ENCODE measurements around the gene CDT1.
"Not testable (repeated sequence)": the region's sequence is repeated elsewhere in the genome, so short reads cannot be mapped to it uniquely, and the experiment has no call there.

CDT1 gene

DNA sequence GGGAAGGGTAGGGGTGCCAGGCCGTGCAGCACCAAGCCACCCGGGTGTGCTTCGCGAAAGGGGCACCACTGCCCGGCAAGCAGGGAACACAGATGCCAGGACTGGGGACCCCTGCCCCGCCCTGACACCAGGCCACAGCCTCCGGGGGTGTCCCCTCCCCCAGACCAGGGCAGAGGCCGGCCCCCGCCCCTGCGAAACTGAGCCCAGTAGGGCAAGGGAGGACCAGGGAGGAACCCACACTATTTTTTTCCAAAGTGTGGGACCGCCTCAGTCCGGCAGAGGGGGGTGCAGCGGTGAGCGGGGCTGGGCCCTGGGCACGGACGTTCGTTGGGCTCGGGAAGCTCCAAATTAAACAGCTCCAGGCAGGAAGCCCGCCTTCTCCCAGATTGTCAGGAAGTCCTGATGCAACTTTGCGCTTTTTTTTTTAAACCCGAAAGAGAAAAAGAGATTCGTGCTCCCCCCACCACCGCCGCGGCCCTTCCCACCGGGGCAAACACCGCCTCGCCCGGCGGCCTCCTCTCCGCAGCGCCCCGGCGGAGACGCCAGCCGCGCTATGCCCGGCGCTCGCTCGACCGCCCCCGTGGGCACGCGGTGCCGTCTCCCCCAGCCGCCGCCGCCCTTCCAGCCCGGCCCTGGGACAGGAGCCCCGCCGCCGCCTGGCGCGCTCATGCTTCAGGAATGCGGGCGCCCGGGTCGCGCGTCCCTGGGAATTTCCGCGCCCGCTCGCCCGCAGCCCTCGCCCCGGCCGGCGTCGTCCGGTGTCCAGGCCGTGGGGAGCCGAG is 19.3 kb upstream of the CDT1 start:
- DNase-seq, result no peak

GRCh38 chr16:88784856-88785105 is 18.8 kb upstream of the CDT1 start:
- DNase-seq, result no peak

DNA sequence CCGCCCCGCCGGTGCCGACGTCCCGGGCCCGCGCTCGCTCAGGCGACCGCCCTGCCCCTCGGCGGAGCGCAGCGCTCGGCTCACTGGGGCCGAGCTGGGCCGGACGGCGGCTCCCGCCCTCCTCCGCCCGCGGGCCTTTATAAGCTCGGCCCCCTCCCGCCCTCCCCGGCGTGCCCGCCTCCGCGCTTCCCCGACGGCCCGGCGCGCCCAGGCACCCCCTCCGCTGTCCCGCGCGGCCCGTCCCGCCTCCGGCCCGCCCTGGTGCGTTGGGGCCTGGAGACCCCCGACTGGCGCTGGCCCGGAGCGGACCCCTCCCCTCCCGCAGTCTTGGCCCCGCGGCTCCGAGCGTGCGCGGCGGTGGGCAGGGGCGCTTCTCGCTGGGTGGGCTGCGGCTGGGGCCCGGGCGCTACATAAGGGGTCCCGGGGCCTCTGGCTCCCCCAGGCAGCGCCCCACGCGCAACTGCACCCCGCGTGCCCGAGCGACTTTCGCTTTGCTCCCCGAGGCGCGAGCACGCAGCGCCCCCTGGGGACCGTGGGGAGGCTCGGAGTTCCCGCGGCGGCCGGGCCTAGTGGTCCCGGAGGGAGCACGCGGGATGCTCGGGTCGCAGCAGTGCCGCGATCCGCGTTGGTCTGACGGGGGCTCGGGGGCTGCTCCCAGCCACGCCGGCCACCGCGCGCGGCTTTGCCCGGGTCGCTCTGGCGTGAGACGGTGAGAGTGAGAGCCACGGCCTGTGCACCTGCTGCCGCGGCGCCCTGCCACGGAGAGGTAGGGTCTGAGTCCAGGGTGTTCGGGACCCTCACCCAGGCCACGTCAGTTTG is 18.3 kb upstream of the CDT1 start, which contains the start of gene PIEZO1:
Gene PIEZO1, minus strand, starts transcription at position 115 of the 819 bp plus-strand sequence. CDS start 256 bp downstream, outside the sequence.
- DNase-seq, result no peak

DNA sequence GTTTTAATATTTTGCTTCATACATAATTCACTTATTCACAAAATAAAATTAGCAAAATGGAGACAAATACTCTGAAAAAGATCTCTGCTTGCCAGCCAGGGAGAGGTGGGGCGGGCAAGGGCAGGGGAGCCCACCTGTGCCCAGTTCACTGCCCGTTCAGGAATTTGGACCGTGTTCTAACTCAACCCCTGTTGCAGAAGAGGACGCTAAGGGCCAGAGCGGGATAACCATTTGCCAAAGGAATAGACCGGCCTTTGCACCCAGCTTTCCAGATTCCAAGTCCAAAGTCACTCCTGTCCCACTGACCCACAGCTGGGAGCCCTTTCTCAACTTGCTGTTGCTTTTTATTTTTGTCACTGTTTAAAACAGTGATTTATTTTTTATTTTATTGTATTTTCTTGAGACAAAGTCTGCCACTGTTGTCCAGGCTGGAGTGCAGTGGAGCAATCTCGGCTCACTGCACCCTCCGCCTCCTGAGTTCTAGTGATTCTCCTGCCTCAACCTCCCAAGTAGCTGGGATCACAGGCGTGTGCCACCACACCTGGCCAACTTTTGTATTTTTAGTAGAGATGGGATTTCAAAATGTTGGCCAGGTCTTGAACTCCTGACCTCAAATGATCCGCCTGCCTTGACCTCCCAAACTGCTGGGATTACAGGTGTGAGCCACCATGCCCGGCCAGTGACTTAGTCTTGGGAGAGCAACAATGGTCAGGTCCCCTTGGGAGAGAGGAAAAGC is 15.8 kb upstream of the CDT1 start:
- no peak for DNase-seq

GRCh38 chr16:88788749-88789148 is 14.8 kb upstream of the CDT1 start:
- DNase-seq, result not testable (repeated sequence)

DNA sequence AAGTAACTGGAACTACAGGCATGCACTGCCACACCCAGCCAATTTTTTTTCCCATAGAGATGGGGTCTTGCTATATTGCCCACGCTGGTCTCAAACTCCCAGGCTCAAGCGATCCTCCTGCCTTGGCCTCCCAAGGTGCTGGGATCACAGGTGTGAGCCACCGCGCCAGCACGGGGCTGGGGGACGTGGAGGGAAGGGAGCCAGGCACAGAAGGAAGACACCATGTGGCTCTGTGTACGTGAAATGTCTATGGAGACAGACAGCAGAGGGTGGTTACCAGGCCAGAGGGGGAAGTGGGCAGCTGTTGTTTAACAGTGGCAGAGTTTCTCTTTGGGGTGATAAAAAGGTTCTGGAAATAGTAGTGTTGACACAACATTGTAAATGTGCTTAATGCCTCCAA is 14.0 kb upstream of the CDT1 start:
- no peak for DNase-seq

- no peak for DNase-seq
Measured at GRCh38 chr16:88790312-88791211, 13.0 kb upstream of the CDT1 start.

GRCh38 chr16:88792078-88792550 is 11.5 kb upstream of the CDT1 start:
- no peak for DNase-seq

GRCh38 chr16:88792668-88793250 is 10.8 kb upstream of the CDT1 start:
- no peak for DNase-seq

GRCh38 chr16:88793251-88793954 is 10.2 kb upstream of the CDT1 start:
- no peak for DNase-seq

DNA sequence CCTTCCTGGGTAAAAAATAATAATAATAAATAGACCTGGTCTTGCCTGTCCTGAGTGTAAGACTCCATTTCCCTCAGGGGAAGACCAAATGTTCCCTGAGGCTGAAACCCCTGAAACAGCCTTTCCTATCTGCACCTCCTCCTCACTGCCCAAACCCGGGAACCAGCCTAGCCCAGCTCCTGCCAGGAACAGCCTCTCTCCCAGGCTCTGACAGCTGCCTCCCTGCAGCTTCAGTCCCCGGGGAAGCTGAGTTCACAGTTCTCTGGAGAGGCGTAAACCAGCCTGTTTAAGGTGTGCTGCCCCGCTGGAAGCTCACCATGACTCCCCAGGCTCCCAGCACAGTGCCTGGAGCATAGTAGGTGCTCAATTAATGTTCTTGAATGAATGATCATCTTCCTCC is 7.3 kb upstream of the CDT1 start:
- no peak for DNase-seq

DNA sequence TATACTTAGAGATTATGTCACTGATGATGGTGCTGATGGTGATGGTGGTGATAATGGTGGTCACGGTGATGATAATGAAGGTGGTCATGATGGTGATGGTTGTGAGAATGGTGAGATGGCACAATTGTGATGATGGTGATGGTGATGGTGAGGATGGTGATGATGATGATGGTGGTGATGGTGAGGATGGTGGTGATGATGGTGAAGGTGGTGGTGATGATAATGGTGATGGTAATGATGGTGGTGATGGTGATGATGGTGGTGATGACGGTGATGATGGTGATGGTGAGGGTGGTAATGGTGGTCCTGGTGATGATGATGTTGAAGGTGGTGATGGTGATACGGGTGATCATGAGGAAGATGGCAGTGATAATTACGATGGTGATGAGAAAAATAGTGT is 5.5 kb upstream of the CDT1 start:
- DNase-seq, result no peak

DNA sequence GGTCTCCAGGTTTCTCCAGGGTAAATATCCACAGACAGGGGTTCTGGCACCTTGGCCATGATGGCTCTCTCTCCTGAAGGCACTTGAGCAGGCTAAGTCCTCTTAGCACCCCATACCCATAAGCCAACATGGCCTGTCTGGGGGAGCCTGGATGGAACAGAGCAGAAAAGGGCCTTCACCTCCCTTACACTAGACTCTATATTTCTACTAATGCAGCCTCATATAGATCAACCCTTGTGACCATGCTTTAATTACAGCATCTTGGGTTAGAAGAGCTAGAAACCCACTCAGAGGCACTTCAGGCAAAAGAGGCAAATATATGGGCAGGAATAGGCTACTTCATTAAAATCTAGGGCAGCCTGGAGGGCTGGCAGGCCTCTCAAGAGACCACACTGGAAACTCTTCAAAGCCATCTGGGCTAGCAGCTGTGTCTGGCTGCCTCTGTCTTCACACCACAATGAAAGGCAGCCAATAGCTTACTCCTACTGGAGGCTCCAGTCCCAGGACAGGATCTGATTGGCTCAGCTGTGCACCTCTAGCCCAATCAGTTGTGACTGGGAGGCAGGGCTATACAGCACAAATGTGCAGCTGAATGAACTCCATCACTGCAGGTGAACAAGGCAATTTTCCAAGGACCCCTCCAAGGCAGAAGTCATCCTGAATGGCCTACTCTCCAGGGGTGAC is 4.7 kb upstream of the CDT1 start:
- DNase-seq, result no peak

- DNase-seq, result no peak
Measured at GRCh38 chr16:88799569-88800276, 3.9 kb upstream of the CDT1 start.

DNA sequence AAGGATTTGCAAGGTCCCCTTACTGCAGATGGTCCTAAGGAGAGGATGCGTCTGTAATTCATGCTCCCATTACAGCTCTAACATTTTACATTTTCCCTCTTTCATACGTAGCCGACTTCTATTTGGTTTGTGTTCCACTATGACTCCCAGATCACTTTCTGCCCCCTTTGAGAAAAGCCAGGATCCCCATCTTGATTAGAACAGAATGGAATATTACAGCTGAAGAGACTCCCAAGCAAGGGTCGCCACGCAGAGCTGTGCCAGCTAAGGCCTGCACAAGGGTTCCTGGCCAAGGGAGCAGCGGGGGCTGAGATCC is 3.4 kb upstream of the CDT1 start:
- DNase-seq, result no peak

DNA sequence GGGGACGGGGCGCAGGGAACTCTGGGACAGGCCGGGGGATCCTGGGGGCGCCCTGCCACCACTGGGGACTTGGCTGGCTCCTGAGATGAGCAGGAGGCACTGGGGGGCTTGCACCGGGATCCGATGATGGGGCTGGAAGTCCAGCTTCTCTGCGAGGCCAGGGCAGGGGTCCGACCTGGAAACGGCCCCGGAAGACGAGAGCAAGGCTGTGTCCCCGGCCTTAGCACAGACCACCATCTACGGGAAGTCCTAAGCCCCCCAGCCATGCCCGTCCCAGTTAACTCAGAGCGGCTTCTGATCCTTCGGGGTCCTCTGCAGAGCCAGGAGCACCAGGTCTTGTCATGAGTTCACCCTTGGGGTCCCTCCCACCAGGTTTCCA is 573 bp downstream of the CDT1 start:
- no peak for DNase-seq

DNA sequence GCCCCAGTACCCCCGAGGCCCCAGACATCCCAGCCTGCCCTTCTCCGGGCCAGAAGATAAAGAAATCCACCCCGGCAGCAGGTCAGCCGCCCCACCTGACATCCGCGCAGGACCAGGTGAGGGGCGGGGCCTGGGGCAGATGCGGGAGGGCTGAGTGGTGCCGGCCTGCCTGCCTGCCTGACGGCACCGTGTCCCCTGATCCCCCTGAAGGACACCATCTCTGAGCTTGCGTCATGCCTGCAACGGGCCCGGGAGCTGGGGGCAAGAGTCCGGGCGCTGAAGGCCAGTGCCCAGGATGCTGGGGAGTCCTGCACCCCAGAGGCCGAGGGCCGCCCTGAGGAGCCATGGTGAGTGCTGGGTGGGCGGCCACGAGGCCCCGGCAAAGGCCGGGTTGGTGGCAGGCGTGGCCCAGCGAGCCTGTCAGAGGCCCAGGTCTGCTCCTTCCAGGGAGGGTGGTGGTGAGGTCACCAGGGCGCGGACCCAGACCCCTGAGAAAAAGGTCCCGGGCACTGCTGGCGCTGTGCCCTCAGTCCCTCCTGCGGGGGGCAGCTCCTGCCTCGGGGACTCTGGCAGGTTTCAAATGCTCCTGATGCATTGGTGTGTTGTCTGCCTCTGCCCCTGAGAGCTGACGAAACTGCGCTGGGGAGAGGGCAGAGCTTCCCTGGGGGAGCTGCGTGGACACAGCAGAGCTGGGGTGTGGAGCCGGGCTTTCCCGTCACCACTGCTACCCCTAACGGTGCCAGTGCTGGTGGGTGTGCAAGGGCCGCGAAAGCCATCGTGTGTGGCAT is 1.2 kb downstream of the CDT1 start:
- DNase-seq, result peak; percentile 34

DNA sequence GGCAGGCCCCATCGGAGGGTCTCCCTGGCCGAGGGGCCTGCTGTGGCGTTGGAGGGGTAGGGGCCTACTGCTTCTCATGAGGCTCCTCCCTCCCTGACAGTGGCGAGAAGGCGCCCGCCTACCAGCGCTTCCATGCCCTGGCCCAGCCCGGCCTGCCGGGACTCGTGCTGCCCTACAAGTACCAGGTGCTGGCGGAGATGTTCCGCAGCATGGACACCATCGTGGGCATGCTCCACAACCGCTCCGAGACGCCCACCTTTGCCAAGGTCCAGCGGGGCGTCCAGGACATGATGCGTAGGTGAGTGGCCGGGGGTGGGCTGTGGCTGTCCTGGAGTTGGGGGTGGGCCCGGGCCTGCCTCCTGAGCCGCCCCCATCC is 1.7 kb downstream of the CDT1 start:
- DNase-seq, result no peak

DNA sequence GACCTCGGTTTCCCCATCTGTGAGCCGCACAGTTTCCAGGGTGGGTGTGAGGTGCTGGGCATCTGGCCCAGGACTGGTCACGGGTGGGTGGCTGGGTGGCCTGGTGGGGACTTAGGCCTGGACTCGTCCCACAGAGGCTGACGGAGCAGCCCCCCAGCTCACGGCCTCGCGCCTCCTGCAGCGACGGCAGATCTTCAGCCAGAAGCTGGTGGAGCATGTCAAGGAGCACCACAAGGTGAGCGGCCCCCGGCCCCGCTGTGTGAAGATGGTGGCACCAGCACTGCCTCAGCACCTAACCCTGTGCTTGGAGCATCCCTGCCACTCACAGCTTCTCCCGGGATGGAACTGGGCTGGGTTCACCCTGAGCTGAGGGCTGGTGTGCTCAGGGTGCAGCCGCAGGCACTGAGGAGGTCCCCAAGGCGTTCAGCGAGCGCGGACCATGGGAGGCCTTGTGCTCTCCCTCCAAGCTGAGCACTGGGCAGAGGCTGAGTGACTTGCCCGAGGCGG is 2.4 kb downstream of the CDT1 start:
- DNase-seq, result no peak
